Stomach (tissue), 9 donors: Measurements from ENCODE around the gene SMIM43. TPM values are rescaled to one million over a fixed set of nuclear protein-coding genes. Genes with fewer than 3 reads are reported as not detected.

ENCODE experiments used
- DNase-seq, 2 donors: peaks; one replicate each; pipeline versions ENCODE4 v3.0.0 to v3.0.0-alpha.2; 2013 to 2019
- H3K27ac ChIP-seq, 5 donors: fragments of 200-600 bp in 4 of 5; sonication (generic) in 4 of 5; one replicate each; pipeline ENCODE4 v1.5.1; 2013 to 2019; ENCODE audit warnings: mild to moderate bottlenecking in 1 of 5, moderate library complexity in 1 of 5
- H3K27me3 ChIP-seq, 3 donors: fragments of 200-600 bp; sonication (generic); one replicate each; pipeline ENCODE4 v1.5.1; 2017 to 2019; ENCODE audit warnings: mixed run types in 1 of 3
- H3K36me3 ChIP-seq, 4 donors: fragments of 200-600 bp; sonication (generic); 1 replicate in 3 of 4; 2 replicates in 1 of 4; pipeline ENCODE4 v1.5.1; 2016 to 2019
- H3K4me1 ChIP-seq, 4 donors: fragments of 200-600 bp; sonication (generic); one replicate each; pipeline ENCODE4 v1.5.1; 2016 to 2019
- H3K4me3 ChIP-seq, 4 donors: fragments of 200-600 bp; sonication (generic) in 3 of 4; one replicate each; pipeline ENCODE4 v1.5.1; 2016 to 2019; ENCODE audit warnings: mild to moderate bottlenecking in 1 of 4
- H3K9me3 ChIP-seq, 4 donors: fragments of 200-600 bp; sonication (generic); one replicate each; pipeline ENCODE4 v1.5.1; 2016 to 2019
- CTCF ChIP-seq, 7 experiments: fragments of 450-650 bp in 4 of 7; fragments of 200-600 bp in 3 of 7; sonication (generic) in 3 of 7; IDR thresholded peaks; one replicate each; pipeline ENCODE4 v1.5.1; 2016 to 2019; ENCODE audit warnings: antibody characterized with exemption in 7 of 7, control low read depth in 2 of 7, mild to moderate bottlenecking in 1 of 7
- EP300 ChIP-seq: sonication (generic); formaldehyde crosslinking; IDR thresholded peaks from one replicate; pipeline ENCODE4 v1.6.1; 2017; ENCODE audit warnings: antibody characterized with exemption
- POLR2A ChIP-seq, 4 donors: fragments of 450-650 bp; IDR thresholded peaks; one replicate each; pipeline ENCODE4 v1.6.1; 2016; ENCODE audit warnings: antibody characterized with exemption in 4 of 4, control low read depth in 2 of 4, mild to moderate bottlenecking in 1 of 4, moderate library complexity in 1 of 4
- POLR2AphosphoS5 ChIP-seq, 3 donors: sonication (generic); formaldehyde crosslinking; IDR thresholded peaks; one replicate each; pipeline ENCODE4 v1.6.1; 2016; ENCODE audit warnings: antibody characterized with exemption in 3 of 3
- WGBS, 5 donors: extraction: QIAGEN DNeasy Blood & Tissue Kit in 3 of 5; methylation state at CpG; one replicate each; pipeline versions ENCODE4 v1.1.5 to v1.1.7; 2013 to 2018; 5-methylcytosine and 5-hydroxymethylcytosine counted together
- intact Hi-C: fragments of 100-400 bp; cut with DNase I; formaldehyde crosslinking; loops from one replicate; pipeline ENCODE4 v1.15.1; 2023; ENCODE audit warnings: low total_unique reads
- polyA plus RNA-seq, 3 donors: library from polyadenylated mRNA; stranded (reverse); fragments of 200-250 nt; gene quantifications; one replicate each; pipeline ENCODE4 v1.2.3, GENCODE V29; 2013
- total RNA-seq, 5 donors: library from RNA; depleted of rRNA; stranded (reverse); fragments of >200 nt; gene quantifications; one replicate each; pipeline versions ENCODE4 v1.1.0 to v1.2.3, GENCODE V29; 2014 to 2016
- donor health status: healthy with polysubstance abuse.
- donor health status: Bipolar disorder and iron deficiency.
- donor health status: healthy.

The SMIM43 gene
- total and polyA plus RNA-seq, 8 donors: 0.10 to 0.31 (median 0.18) TPM; not detected in 5

GRCh38 chr4:121784401-121784800 lies 19.4 kb upstream of the SMIM43 start:
- Histone ChIP-seq H3K4me1 (no peaks in the 10 kb centered on the region), H3K9me3 (peaks cover 0 to 10% (median 8%) of the 10 kb centered on the region in 4 donors), H3K4me3 (no peak overlapping the region), H3K27me3 (peaks cover 0 to 22% (median 0%) of the 10 kb centered on the region in 3 donors), H3K36me3 (no peaks in the 10 kb centered on the region), H3K27ac (no peak overlapping the region)
- no peak for DNase-seq
- 27 to 98% (median 71%) methylated on average over 1 of the region's 1 CpG for WGBS, 5 donors
- intact Hi-C loops: no loop called here
- TF ChIP-seq POLR2A (IDR thresholded peaks at IDR 0.05): no peak
- no peak for TF ChIP-seq CTCF (IDR thresholded peaks at IDR 0.05)
- TF ChIP-seq EP300: no peak
- no peak for TF ChIP-seq POLR2AphosphoS5 (IDR thresholded peaks at IDR 0.05)

- no peaks in the 10 kb centered on the region for H3K36me3 ChIP-seq
- H3K27me3 ChIP-seq: peaks cover 0 to 22% (median 0%) of the 10 kb centered on the region in 3 donors
- intact Hi-C loops: no loop called here
- WGBS, 5 donors: 64 to 88% (median 81%) methylated on average over 1 of the region's 1 CpG
- H3K4me3 ChIP-seq: no peak overlapping the region
- TF ChIP-seq POLR2AphosphoS5 (IDR thresholded peaks at IDR 0.05) (no peak), POLR2A (IDR thresholded peaks at IDR 0.05) (no peak), CTCF (IDR thresholded peaks at IDR 0.05) (no peak), EP300 (no peak)
- no peak overlapping the region for H3K27ac ChIP-seq
- no peaks in the 10 kb centered on the region for H3K4me1 ChIP-seq
- H3K9me3 ChIP-seq: peaks cover 0 to 10% (median 8%) of the 10 kb centered on the region in 4 donors
- DNase-seq: no peak
Observed at GRCh38 chr4:121783210-121783609, 18.2 kb upstream of the SMIM43 start.

GRCh38 chr4:121778991-121779628 lies 14.1 kb upstream of the SMIM43 start:
- peaks cover 0 to 10% (median 0%) of the 10 kb centered on the region in 3 donors for H3K27me3 ChIP-seq
- no peaks in the 10 kb centered on the region for H3K36me3 ChIP-seq
- H3K4me3 ChIP-seq: no peak overlapping the region
- H3K9me3 ChIP-seq: peaks cover 0 to 3% (median under 1%) of the 10 kb centered on the region in 4 donors
- no peak overlapping the region for H3K27ac ChIP-seq
- intact Hi-C loops: no loop called here
- no peak for TF ChIP-seq POLR2AphosphoS5 (IDR thresholded peaks at IDR 0.05)
- 62 to 78% (median 70%) methylated on average over 8 of the region's 8 CpGs for WGBS, 5 donors
- DNase-seq: no peak
- no peaks in the 10 kb centered on the region for H3K4me1 ChIP-seq

- 36 to 61% (median 45%) methylated on average over 3 of the region's 3 CpGs for WGBS, 5 donors
- DNase-seq: no peak
- Histone ChIP-seq H3K4me1 (no peaks in the 10 kb centered on the region), H3K4me3 (no peak overlapping the region), H3K27ac (no peak overlapping the region), H3K36me3 (no peaks in the 10 kb centered on the region), H3K9me3 (no peaks in the 10 kb centered on the region), H3K27me3 (peaks cover 0 to 10% (median 0%) of the 10 kb centered on the region in 3 donors)
- no peak for TF ChIP-seq POLR2AphosphoS5 (IDR thresholded peaks at IDR 0.05)
- TF ChIP-seq POLR2A (IDR thresholded peaks at IDR 0.05): no peak
- no peak for TF ChIP-seq CTCF (IDR thresholded peaks at IDR 0.05)
- no peak for TF ChIP-seq EP300
- intact Hi-C loops: no loop called here
Observed at GRCh38 chr4:121777625-121778024, 12.7 kb upstream of the SMIM43 start.
